Epithelial cell of esophagus (primary cell): ENCODE data around the gene DNAJC12.
"Not testable (repeated sequence)": the region's sequence is repeated elsewhere in the genome, so short reads cannot be mapped to it uniquely, and the experiment has no call there.

ENCODE experiments used
- DNase-seq: peaks from one replicate; pipeline ENCODE4 v3.0.0; 2010; ENCODE audit warnings: low read depth
- H3K4me3 ChIP-seq: 2 replicates; pipeline ENCODE4 v1.5.1; 2011; ENCODE audit warnings: mild to moderate bottlenecking, low read length, control low read depth
- CTCF ChIP-seq: IDR thresholded peaks from 2 replicates; pipeline ENCODE4 v1.5.1; 2011; ENCODE audit warnings: low read depth, mild to moderate bottlenecking, low read length, control low read depth, inconsistent platforms; ENCODE audit not compliant: insufficient read depth; ENCODE audit errors: missing control alignments

Gene DNAJC12

DNA sequence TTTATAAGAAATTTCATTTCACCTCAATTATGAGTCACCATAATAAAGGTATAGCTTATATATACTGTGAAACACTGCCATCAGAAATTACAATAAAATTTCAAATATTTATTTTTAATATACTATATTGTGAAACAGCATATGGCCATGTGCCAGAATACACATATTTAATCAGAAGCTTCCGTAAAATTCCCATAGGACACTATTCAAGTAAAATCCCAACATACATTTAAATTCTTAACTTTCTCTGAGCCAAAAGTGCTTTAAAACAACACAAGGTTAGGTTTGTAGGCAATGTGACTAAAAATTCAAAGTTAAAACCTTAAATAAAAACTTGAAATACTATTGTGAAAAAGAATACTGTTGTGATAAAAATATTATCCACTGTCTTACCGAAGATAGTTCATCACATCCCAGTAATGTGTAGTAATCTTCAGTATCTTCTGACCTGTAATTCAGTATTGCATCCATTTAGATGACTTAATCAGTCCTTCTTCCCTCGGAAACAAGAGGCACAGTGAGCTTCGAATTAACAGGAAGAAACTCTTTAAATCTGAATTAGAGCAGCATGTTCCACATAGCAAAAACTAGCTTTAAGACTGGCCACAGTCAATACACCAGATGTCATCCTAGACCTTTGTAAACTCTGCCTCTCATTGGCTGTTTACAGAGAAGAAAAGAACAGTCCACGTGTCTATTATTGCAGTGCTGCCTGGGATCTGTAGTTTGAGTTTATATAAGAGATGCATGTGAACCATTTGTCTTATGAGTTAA is at the start of gene DNAJC12:
DNAJC12 (minus strand) TSS at position 648 of the 774 bp plus-strand sequence; CDS start at position 471, 177 bp downstream.
- H3K4me3 ChIP-seq, result no peak within 1 kb of the TSS
- peak; percentile 29 for DNase-seq
- no peak for TF ChIP-seq CTCF

- H3K4me3 ChIP-seq, result peak overlapping the region; percentile 77
- DNase-seq, result peak; percentile 88
- TF ChIP-seq CTCF, result no peak
Observed at GRCh38 chr10:67884842-67885670, 47.1 kb upstream of the DNAJC12 start.

GRCh38 chr10:67884313-67884841 is 46.4 kb upstream of the DNAJC12 start, which contains the start of gene SIRT1:
Gene SIRT1, plus strand, starts transcription at chr10:67884656. Its CDS starts 66 bp downstream, at chr10:67884722.
- peak within 1 kb of the TSS; percentile 77 for H3K4me3 ChIP-seq
- peak; percentile 94 for DNase-seq
- TF ChIP-seq CTCF, result no peak

DNA sequence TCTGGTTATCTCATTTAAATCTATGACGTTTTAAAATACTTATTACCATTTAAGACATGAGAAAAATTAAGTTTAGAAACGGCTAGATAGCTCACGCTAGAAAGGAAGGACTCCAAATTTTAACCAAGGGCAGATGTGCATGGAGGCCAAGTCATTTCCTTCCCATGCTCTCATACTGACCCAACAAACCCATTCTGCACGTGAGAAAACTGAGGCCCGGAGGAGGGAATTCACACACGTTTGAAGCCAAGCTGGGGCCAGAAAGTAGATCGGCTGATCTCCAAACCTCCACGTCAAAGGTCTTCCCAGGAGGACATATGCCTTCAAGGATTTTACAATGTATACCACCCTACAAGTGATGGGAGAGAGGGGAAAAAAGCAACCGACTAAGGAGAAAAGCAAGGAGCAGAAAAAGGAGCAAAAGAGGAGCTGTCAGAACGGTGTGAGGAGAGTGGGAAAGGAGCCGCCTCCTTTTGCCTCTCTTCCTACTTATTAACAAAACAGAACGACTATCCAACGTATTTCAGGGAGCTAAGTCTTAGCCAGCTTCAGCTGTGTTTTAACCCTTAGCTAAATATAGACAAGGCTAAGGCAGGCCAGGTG is 45.8 kb upstream of the DNAJC12 start:
- TF ChIP-seq CTCF, result no peak
- H3K4me3 ChIP-seq, result peak overlapping the region; percentile 53
- no peak for DNase-seq

DNA sequence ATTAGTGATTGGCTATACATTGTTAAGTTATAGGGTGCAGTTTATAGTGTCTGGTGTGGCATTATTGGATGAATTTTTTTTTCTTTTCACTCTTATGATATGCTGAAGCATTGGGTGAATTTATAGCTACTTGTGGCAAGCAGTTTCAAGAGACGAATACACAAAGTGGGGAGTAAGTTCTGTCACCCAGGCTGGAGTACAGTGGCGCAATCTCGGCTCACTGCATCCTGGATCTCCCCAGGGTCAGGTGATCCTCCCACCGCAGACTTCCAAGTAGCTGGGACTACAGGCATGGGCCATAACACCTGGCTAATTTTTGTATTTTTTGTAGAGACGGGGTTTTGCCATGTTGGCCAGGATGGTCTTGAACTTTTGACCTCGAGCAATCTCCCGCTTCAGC is 40.1 kb upstream of the DNAJC12 start:
- no peak for DNase-seq
- H3K4me3 ChIP-seq, result no peak overlapping the region
- no peak for TF ChIP-seq CTCF

DNA sequence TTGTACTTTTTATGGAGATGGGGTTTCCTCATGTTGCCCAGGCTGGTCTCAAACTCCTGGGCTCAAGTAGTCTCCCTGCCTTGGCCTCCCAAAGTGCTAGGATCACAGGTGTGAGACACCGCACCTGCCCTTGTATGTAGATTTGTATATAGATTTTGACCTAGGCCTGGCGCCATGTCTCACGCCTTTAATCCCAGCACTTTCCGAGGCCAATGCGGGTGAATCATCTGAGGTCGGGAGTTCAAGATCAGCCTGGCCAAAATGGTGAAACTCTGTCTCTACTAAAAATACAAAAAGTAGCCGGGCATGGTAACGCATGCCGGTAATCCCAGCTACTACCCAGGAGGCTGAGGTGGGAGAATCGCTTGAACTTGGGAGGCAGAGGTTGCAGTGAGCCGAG is 39.4 kb upstream of the DNAJC12 start:
- DNase-seq, H3K4me3 ChIP-seq: not testable (repeated sequence)
